Inflammatory macrophage (primary cell): ENCODE results near the gene CMKLR1.
A peak's percentile ranks its signal among the peaks of the same experiment; 100 is the strongest.

Experiments used
- DNase-seq, 2 donors: peaks; one replicate each; pipeline ENCODE4 v3.0.0-alpha.2; 2020 to 2022

The CMKLR1 gene

GRCh38 chr12:108333898-108334699, 5.0 kb downstream of the CMKLR1 start:
- peak; percentile 70 to 90 for DNase-seq

GRCh38 chr12:108332791-108333382, 6.2 kb downstream of the CMKLR1 start:
- peak; percentile 99 for DNase-seq

GRCh38 chr12:108328420-108328819, 10.7 kb downstream of the CMKLR1 start:
- DNase-seq: no peak

- no peak for DNase-seq
These were observed 11.3 kb downstream of the CMKLR1 start for GRCh38 chr12:108327621-108328344.

GRCh38 chr12:108326254-108326750, 12.8 kb downstream of the CMKLR1 start:
- no peak for DNase-seq

- no peak for DNase-seq
These were observed 13.6 kb downstream of the CMKLR1 start for GRCh38 chr12:108325549-108325948.

- no peak for DNase-seq
These were observed 14.1 kb downstream of the CMKLR1 start for GRCh38 chr12:108325018-108325358.

- peak; percentile 40 to 77 for DNase-seq
These were observed 14.6 kb downstream of the CMKLR1 start for GRCh38 chr12:108324351-108325017.

- DNase-seq: no peak
These were observed 15.5 kb downstream of the CMKLR1 start for GRCh38 chr12:108323581-108323980.

GRCh38 chr12:108322998-108323397, 16.1 kb downstream of the CMKLR1 start:
- DNase-seq: no peak

- no peak for DNase-seq
These were observed 17.4 kb downstream of the CMKLR1 start for GRCh38 chr12:108321688-108322087.

- DNase-seq: peak in 1 of 2 donors; percentile 15
These were observed 18.4 kb downstream of the CMKLR1 start for GRCh38 chr12:108320507-108321293.

- DNase-seq: no peak
These were observed 19.6 kb downstream of the CMKLR1 start for GRCh38 chr12:108319277-108320234.

- DNase-seq: no peak
These were observed 20.4 kb downstream of the CMKLR1 start for GRCh38 chr12:108318472-108319275.

- DNase-seq: peak; percentile 55 to 93
These were observed 21.5 kb downstream of the CMKLR1 start for GRCh38 chr12:108317308-108318234.

GRCh38 chr12:108316176-108317086, 22.7 kb downstream of the CMKLR1 start:
- no peak for DNase-seq

- peak; percentile 52 to 55 for DNase-seq
These were observed 23.5 kb downstream of the CMKLR1 start for GRCh38 chr12:108315486-108316105.
